GM19240 (cell line): Measurements from ENCODE around the gene PRPSAP1.
"Not testable (repeated sequence)": the region's sequence is repeated elsewhere in the genome, so short reads cannot be mapped to it uniquely, and the experiment has no call there.

Source experiments
- DNase-seq: peaks from one replicate; pipeline ENCODE4 v3.0.0; 2011; ENCODE audit warnings: low spot score; ENCODE audit not compliant: insufficient read length

Gene PRPSAP1

DNA sequence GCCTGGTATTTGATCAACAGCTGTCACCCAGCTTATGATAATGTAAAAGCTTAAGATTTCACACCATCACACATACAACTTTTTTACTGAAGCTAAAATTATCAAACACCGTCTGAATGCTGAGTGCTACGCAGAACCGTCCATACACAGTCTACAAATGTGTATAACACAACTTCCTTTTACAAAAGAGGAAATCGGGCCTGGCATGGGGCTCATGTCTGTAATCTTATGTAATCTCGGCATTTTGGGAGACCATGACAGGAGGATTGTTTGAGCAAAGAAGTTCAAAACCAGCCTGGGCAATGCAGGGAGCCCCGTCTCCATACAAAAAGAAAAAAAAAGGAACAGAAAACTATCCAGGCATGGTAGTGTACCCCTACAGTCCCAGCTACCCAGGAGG lies 26.0 kb downstream of the PRPSAP1 start:
- no peak for DNase-seq

DNA sequence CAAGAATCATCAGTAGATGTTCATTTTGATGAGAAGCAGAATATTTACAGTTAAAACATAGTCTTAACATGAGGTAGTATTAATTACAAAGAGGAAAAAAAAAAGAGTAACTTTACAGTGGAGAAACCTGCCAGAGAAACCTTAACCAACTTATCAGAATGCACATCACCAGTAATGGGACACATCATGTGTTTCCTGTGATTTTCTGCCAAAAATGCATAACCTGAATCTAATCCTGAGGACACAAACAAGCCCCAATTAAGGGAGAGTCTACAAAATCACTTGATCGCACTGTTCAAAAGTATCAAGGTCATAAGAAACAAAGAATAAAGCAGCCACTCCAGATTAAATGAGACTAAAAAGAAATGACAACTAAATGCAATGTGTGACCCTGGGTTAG lies 27.4 kb downstream of the PRPSAP1 start:
- no peak for DNase-seq

DNA sequence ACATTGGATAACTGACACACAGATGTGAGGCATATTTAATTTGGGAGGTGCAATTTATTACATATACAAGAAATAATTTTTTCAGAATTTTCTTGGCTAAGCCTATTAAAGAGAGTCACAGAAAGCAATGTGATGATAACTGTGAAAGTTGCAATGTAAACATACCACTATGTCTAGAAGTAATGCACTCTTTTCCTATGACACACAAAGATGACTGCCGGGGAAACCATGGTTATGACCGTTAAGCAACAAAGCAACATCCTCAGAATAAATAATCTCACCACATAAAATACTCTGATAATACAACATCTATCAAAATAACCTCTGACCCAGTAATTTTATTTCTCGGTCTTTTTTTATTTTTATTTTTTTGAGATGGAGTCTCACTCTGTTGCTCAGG lies 35.1 kb downstream of the PRPSAP1 start:
- no peak for DNase-seq

DNA sequence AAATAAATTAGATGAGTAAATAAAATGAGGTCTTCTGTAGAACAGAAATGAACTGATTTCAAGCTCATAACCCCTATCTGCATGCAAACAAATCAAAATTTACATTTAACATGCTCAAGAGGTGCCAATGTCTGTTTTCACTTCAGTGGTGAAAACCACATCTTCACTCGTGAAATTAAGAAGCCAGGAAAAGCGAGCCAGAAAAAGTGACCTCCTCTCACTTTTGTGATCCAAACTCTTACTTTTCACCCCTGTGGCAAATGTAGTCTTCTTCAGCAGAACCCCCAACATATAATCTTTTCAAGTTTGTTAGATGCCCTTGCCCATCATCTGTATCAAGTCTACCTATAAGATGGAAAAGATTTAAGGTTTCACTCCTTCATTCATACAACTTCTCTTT lies 36.2 kb downstream of the PRPSAP1 start:
- no peak for DNase-seq

DNA sequence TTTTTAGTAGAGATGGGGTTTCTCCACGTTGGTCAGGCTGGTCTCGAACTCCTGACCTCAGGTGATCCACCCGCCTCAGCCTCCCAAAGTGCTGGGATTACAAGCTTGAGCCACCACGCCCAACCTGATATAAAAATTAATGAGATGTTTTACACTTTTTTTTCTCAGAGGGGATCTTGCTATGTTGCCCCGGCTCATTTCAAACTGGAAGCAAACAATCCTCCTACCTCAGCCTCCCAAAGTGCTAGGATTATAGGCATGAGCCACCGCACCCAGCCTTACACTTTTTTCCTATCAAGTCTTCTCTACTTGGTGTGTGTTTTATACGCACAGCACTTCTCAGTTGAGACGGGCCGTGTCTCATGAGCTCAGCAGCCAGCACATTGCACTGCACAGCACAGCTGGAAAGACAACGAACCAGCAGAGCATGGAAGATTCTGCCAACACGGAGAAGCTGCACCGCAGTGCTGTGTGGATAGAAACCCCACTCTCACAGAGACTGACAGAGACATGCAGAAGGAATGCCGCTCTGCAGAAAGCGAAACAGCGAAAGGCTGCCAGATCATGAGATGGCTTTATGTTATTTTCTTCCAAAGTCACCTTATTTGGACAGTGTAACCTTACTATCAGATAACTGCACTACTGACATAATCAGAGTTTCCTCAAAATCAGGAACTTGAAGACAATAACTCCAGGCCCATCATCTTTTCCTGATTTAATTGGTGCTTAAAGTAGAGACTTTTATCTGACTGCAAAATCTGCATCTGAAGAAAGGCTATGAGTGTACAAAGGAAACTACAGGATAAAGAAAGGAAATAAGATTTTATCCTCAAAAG lies 39.1 kb downstream of the PRPSAP1 start:
- no peak for DNase-seq

DNA sequence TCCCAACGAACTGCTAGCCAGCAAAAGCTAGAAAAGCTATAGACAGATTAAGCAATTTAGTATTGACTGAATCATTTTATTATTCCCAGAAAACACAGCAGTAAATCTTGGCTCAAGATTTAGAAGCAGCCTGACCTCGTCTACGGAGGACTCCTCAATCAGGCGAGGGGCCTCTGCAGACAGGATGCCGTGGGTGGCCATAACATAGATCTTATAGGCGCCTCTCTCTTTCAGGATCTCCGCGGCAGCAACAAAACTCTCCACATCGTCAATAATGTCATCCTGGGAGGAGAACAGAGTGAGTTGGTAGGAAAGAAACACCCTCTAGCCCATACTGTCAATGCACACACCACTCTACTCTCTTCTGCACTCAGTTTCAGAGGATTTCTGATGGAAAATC lies 41.0 kb downstream of the PRPSAP1 start:
- no peak for DNase-seq

DNA sequence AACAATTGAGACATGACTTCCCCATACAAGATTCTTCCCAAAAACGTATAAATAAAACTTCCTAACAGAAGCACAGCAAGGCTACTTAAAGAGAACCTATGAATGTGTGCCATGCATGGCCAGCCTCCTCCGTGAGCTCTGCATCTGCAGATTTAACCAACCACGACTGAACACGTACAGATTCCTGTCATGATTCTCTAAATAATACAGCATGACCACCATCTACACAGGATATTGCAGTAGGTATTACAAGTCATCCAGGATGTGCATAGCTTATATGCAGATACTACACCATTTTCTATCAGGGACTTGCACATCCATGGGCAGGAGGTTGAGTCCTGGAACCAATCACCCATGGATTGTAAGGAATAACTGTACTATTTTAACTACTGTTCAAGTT lies 44.3 kb downstream of the PRPSAP1 start:
- no peak for DNase-seq

DNA sequence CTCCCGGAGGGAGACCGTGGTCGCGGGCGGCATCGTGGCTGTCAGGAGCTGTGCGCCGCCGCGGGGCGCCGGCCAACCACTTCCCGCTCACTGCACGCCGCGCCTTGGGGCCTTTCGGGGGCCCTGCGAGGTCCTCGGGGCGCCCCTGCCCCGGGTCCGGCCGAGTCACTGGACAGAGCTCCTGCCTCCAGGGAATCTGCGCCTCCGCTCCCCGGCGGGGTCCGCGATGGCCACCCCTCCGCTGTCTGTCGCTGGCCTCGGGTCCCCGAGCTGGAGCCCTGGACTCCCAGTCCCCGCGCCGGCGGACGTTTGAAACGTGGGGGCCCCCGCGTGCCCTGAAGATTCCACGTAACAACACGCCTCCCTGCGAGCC lies 45.8 kb downstream of the PRPSAP1 start, which contains the start of gene QRICH2:
QRICH2 (minus strand) TSS at position 311 of the 373 bp plus-strand sequence; CDS start at position 33, 278 bp downstream.
- no peak for DNase-seq

DNA sequence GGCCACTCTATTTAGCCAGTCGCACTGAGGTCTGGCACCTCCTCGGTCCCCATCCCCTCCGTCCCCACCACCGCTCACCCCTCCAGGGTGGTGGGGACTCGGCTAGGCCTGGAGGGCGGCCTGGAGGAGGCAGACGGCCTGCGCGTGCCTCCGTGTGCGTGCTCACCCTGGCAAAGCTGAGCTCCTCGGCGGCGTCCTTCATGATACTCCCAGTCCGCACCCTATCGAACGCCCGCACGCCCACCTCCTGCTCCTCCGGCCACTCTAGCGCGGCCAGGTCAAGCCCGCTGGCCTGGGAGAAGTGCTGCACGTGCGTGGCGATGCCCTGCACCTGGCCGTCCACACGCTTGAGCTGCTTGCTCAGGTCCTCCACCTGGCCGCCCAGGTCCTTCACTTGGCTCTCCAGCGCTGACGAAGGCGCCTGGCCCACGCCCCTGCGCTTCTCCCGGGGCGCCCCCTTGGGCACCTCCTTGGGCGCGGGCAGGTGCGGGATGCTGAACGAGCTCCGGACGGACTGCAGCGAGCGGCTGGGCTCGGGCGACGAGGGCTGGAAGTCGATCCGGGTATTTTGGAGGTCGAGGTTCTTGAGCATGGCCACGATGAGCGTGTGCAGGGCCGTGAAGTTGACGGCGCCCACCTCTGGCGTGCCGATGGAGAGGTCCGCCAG lies 46.3 kb downstream of the PRPSAP1 start:
- DNase-seq = no peak

DNA sequence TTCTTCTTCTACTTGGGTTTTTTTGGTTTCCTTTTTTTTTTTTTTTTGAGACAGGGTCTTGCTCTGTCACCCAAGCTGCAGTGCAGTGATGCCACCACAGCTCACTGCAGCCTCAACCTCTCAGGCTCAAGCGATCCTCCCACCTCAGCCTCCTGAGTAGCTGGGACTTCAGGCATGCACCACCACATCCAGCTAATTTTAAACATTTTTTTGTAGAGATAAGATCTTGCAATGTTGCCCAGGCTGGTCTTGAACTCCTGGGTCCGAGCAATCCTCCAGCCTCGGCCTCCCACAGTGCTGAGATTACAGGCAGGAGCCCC lies 48.6 kb downstream of the PRPSAP1 start:
- DNase-seq = not testable (repeated sequence)

DNA sequence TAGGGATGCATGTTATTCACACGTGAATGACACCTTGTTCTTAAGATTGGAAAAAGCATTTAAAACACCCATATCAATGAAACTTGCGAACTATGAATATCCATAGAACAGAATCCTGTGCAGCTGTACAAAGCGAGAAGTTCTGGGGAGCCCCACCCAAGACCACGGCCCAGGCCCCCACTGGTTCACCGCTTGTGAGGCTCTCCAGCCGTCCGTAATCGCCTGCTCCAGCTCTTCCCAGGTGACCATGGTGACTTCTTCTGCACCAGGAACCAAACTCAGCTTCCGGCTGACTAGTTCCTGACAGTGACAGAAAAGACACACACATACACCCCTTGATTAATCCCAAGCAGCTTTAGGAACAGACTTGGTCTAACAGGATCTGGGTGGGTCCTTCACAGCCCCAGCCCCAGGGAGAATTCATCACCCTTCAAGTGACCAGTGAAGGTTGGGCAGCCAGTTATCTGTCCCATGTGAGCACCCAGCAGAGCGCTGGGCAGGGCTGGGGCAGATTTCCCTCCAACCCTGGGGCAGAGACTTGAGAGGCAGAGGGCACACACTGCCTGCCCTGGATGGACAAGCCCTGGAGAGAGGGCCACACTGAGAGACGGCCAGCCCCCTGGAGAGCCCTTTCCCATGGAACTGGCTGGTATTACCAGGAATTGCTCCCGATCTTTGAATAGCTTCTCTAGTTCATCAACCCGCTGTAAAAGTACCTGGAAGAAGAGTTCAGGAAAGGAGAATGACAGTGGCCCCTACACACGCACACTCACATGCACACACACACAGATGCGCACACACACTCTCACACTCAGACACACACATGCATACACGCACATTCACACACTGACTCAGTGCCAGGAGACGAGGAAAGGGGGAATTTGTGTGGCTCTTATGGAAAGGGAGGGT lies 49.2 kb downstream of the PRPSAP1 start:
- no peak for DNase-seq

DNA sequence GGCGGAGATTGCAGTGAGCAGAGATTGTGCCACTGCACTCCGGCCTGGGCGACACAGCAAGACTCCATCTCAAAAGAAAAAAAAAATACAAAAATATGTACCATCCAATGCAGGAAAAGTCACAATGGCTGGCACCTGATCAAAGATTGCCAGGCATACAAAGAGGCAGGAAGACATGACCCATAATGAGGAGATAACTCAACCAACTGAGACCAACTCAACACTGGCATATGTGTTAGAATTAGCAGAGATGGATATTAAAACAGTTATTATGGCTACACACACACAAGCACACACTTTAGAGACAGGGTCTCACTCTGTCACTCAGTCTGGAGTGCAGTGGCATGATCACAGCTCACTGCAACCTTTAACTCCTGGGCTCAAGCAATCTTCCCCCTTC lies 56.3 kb downstream of the PRPSAP1 start:
- DNase-seq = no peak

DNA sequence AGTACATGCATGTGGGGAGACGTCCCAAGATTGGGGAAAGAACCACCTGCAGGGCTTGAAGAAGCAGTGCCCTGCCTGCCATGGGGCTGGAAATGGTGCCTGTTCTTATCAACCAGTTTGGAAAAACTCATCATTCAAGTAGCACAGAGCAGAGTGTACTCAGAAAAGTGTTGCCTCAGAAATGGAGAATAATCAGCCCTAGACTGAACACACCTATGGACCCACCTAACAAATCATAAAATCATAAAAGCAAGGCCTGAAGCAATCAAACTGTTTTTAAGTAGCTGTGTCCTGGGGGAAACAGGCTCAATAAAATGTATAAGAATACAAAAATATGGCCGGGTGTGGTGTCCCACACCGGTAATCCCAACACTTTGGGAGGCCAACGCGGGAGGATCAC lies 56.8 kb downstream of the PRPSAP1 start:
- DNase-seq = no peak

DNA sequence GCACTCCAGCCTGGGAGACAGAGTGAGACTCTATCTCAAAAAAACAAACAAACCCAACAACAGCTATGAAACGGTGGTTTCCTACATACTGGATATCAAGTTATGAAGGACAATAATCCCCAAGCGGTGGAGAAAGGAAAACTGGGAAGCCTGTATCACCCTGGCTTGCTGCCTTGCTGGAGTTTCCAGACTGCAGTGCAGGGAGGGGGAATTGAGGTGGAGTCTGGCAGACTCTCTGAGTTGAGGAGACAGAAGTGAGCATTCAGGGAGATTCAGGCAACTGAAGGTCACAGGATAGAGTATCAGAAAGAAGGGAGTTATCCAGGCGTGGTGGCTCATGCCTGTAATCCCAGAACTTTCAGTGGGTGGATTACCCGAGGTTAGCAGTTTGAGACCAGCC lies 57.5 kb downstream of the PRPSAP1 start:
- no peak for DNase-seq

DNA sequence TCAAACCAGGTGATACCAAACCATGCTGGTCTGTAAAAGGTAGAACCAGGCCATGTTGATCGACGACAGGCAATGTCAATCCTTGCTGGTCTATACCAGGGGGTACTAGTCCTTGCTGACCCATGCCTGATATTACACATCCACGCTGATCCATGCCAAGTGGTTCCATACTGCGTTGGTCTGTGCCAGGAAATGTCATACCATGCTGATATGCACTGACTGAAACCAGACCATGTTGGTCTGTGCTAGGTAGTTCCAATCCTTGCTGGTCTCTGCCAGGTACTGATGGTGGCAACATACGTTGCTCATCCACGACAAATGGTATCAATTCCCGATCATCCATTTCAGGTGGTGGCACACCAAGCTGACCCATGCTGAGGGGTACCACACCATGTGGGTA lies 60.6 kb downstream of the PRPSAP1 start:
- DNase-seq = no peak

DNA sequence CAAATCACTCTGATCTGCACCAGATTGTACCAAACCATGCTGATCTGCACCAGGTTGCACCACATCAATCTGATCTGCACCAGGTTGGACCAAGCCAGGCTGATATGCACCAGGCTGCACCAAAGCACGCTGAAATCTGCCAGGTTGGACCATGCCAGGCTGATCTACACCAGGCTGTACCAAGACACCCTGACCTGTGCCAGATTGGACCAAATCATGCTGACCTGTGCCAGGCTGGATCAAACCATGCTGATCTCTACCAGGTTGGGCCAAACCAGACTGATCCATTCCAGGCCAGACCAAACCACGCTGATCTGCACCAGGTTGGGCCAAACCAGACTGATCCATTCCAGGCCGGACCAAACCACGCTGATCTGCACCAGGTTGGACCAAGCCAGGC lies 61.1 kb downstream of the PRPSAP1 start:
- no peak for DNase-seq

DNA sequence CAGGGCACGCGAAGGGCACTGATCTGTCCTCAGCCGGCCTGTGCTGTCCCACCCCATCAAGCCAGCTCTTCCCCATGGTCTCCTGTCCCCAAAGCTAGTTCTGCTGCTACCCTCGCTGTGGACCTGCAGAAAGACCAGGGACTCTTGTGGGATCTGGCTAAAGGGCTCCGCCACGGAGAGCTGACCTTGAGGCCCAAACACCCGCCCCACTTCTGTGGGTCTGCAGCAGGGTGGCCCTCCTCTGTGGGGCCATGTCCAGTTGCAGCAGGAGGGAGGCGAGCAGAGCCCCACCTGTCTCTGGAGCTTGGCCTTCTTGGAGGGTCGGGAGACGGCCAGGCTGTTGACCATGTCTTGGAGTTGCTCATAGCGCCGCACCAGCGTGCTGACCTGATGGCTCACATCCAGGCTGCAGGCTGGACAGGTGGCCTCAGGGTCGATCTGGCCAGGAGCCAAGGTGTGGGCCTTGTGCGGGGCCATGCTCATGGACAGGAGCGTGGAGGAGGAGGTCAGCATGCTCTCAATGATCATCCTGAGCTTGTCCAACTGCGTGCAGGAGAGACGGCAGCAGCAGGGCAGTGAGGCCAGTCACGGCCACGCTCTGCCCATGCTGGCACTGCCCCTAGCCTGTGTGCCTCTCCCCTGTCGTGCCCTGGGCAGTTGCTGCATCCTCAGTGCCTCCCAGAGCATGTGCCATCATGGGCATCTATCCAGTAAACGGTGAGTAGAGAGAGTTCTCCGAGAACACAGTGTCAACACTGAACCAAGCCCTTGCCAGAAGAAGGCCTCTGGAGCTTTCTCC lies 71.9 kb downstream of the PRPSAP1 start:
- no peak for DNase-seq

DNA sequence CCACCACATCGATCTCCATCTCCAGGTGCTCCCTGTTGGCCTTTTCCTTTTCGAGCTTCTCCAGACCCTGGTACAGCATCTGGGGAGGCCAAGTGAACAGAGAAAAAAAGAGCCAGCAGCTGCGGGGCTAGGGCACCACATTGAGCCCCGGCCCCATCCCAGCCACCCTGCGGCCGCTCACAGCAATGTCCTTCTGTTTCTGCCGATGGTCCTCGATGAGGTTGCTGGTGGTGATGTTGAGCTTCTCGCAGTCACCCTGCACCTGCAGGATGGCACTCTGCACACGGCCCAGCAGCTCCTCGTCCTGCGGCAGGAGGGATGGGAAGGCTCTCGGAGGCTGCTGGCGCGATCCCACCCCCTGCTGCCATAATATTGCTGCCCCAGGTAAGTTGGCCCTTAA lies 73.1 kb downstream of the PRPSAP1 start:
- DNase-seq = no peak

DNA sequence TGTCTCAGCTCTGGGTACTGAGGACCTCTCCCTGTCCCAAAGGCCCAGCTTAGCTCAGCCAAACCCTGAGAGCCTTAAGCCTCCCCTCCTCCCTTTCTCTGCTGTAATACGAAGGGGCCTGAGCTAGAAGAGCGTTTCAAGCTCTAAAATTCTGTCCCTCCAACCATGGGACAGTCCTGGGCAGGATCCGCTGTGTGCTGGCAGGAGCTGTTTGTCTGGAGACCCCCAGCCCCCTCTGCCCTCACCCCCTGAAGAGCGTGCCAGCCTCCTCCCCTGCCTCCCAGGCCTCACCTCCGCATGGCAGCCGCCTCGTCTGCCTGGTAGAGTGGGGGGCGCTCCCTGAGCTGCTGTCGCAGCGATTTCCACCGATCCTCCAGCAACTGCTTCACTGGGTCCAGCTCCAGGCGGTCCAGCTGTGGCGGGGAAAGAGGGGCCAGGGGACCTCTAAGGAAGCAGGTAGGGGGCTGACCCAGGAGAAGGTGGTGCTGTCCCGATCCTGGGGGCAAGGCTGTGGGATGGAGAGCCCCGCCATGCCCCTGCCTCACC lies 73.9 kb downstream of the PRPSAP1 start:
- DNase-seq = no peak

DNA sequence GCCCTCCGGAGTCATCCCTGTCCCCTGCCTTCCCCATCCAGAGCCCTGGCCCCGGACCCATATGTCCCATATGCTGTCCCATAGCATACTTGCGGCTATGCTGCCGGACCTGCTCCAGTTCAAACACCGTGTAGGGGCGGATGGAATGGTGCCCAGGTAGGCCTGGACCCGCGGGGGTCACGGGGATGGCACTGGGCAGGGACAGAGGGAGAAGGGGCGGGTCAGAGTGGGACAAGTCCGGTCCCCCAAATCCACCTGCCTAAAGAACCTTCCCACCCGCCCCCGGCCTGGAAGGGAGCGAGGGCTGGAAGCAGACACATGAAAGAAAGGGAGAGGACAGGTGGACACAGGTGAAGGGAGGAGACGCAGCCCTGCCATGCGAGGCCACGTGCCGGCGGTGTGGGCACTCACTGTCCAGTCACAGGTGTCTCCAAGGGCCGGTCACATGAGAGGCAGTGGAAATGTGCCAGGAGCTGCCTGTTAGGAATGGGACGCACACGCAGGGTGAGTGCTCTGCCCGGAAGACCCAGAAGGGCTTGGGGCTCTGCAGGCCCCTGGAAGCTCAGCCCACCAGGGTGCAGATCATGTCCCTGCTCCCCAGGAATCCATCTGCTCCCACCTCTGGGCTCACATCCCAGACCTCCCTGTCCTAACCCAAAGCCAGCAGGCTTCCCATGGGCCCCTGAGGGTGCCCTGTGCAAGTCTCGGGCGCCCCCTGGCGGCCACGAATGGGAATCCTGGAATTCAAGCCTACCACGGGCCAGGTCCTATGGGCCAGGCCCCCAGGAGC lies 74.6 kb downstream of the PRPSAP1 start:
- DNase-seq = peak; percentile 82
